CD4-positive, alpha-beta T cell treated with Interferon gamma for 1 hour (primary cell): Measurements from ENCODE around the gene C1orf35.

Experiments used
- DNase-seq: peaks from one replicate; pipeline ENCODE4 v3.0.0-alpha.2; 2020

C1orf35 gene

GRCh38 chr1:228093050-228093906, 9.8 kb downstream of the C1orf35 start:
- DNase-seq, result peak; percentile 0

- no peak for DNase-seq
Measured at GRCh38 chr1:228092342-228093049, 10.6 kb downstream of the C1orf35 start.

GRCh38 chr1:228091084-228091483, 12.0 kb downstream of the C1orf35 start:
- DNase-seq, result no peak

DNA sequence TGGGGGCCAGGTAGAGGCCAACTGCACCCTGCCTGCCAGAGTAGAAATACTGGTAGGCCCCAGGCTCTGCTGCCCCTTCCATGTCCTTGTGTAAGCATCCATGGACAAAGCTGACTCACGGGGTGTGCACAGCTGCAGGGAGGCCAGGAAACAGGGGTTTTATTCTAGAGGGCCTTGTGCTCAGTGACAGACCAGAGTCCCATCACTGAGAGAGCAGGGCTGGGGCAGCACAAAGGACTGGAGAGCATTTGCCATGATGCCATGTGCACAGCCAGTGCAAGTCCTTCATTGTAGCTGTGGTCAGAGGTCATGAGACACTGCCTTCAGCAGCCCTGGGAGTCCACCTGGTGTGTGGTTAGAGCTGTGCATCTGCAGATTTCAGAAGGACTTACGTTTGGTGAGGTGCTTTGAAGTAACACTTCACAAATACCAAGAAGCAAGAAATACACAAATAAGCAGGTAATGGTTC, 12.5 kb downstream of the C1orf35 start:
- DNase-seq, result no peak

GRCh38 chr1:228089519-228090380, 13.4 kb downstream of the C1orf35 start:
- peak; percentile 0 for DNase-seq

DNA sequence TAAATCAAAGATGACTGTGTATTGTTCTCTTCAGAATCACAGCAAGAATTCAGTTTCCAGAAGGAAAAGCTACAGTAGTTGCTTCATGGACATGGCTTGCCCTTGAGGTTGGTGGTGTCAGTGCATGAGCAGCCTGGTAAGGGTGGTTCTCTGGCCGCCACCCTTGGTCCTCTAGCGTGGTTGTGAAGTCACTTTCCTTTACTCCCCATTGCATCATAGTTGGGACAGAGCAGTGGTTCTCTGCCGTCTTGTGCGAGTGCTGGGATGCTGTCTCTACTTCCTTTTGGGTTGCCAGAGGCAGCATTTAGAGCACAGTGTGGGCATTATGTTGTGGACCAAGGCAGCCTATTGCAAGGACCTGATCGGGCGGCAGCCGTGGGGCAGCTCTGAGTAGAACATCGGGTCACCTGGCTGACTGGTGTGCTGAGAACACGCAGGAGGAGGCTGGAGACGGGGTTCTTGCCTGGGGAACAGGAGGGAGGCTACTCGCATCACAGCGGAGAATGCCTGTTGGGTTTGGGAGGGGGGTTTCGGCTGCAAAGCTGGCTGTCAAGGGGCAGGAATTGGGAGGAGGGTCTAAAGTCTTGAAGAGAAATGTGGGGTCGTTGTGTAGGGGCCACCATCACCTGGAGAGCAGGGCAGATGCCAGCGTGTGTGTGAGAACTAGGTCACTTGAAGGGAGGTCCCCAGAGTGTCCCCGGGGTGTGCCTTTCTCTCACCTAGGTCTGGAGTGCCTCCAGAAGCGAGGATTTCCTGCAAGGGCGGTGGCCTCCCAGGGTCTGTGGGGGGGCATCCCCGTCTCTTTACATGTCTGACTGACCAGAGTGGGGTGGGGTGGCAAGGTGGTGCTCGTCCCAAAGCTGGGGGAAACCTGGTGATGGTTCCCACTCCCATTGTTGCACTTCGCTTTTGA, 14.3 kb downstream of the C1orf35 start:
- DNase-seq, result peak; percentile 39

DNA sequence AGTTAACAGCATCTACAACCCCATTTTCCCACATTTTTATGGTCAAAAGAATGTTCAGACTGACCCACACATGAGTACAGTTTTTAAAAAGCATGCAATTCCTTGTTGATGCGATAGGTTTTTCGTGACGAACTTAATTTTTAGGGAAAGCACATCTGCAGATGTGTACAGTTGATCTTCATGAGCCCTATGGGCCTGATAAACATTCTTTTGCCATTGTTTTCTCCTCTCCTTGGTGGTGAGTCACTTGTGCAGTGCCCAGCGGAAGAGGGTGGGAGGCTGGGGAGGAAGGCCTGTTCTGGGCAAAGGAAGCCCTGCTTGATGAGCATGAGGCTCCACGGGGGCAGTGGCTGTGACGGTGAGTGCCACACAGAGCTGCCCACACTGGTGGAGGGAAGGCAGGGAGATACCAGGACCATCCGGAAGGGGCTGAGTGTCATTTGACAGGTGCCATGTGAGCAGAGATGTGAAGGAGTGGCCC, 15.3 kb downstream of the C1orf35 start:
- DNase-seq, result peak; percentile 36

GRCh38 chr1:228085287-228085951, 17.7 kb downstream of the C1orf35 start:
- peak; percentile 0 for DNase-seq

- DNase-seq, result no peak
Measured at GRCh38 chr1:228084797-228085196, 18.3 kb downstream of the C1orf35 start.

DNA sequence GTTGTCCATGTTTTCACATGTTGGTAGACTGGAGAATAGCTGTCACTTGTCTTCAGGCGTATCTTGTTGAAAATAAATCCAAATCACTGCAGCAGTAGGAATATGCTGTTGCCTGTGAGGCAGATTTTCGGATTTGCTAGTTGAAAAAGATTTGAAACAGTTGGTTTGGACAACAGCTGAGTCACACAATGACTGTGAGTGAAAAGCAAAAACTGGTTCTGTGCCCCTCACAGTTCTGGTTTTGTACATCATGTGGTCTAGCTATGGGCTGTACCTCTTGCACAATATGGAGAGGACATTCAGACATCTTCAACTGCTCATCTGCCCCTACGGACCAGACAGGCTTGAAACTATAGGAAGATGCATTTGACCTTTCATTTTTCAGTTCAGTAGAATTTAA, 18.8 kb downstream of the C1orf35 start:
- peak; percentile 22 for DNase-seq

DNA sequence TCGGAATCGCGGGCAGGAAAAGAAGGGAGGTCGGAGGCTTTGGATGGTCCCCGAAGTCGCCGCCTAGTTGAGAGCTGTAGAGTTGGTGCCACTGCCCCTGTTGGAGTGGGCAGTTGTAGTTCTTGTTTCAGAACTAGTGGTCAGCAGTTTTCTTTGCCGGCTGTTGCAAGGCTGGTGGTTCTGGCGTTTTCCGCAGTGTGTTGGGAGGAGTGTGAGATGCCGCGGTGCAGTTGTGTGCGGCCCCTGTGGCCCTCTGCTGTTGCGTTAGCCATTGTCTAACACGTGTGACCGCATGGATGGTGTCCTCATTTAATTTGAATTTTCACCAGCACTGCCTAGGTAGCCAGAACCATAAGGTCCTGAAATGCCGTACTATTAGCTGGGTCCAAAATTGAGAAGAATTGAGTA, 19.2 kb downstream of the C1orf35 start:
- DNase-seq, result peak; percentile 10

DNA sequence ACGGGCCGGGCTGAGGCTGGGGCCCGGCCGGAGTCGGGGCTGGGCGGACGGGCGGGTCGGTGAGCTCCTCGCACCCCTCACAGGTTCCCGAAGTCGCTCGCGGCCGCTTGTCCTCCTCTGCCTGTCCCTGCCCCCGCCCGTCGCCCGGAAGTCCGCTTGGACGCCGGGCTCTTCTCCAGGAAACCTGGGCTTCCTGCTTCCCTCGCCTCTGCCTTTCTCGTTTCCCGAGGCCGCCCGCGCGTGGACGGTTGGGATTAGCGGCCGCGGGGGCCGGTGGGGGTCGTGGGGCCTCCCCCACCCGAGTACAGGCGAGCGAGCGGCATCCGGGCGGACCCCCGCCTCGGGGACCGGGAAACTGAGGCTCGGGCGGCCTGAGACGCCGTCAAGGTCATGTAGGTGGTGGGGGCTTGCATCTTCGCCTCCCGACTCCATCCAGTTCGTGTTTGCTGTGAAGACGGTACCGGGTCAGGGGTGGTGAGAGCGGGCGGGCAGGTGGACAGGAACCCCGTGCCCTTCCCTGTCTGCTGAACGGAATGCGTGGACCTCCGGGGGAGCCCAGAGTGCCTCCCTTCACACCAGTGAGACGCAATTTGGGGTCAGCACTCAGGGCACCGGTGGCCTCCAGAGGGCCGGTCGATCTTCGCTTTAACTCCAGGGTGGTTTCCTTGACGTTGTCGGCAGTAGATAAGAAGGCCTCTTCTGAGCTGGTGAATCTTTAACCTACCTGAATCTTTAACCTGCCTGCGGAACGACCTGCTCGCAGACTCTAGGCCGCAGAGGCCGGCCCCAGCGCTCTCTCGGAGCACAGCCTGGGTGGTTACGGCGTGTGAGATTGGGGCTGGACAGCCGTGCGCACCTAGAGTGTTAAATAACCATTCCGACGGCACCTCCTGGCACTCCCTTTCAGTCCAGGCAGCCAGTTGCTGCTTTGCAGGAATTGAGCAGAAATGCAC, 19.9 kb downstream of the C1orf35 start:
- DNase-seq, result peak; percentile 19

DNA sequence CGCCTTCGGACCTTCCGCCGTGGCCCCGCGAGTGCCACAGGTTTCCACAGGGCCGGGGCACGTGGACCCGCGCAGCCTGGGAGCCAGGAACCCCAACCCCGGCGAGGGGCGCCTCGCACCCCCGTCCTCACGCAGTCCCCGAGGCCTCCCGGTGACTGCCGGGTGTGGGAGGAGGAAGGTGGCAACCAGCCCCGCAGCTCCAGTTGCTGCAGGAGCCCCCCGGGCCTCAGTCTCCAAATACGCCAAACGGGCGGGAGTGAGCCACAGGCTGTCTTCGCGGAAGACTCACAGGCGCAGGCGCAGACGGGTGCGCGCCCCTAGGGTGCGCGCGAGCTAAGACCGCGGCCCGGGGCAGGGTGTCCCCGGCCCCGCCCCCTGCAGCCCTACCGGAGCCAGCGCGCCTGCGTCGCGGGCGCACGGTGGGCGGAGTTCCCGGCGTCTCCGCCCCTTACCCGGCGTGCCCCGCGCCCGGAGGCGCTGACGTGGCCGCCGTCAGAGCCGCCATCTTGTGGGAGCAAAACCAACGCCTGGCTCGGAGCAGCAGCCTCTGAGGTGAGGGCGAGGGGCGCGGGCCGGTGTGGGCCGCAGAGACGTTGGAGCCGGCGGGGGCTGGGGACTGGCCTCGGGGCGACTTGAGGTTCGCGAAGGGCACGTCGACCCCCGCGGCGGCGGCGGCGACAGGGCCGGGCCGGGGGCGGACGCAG, 20.8 kb downstream of the C1orf35 start, which contains the start of gene ARF1:
Gene ARF1, plus strand, starts transcription at position 495 of the 704 bp plus-strand sequence. CDS start 14,407 bp downstream, outside the sequence.
- DNase-seq, result peak; percentile 91

DNA sequence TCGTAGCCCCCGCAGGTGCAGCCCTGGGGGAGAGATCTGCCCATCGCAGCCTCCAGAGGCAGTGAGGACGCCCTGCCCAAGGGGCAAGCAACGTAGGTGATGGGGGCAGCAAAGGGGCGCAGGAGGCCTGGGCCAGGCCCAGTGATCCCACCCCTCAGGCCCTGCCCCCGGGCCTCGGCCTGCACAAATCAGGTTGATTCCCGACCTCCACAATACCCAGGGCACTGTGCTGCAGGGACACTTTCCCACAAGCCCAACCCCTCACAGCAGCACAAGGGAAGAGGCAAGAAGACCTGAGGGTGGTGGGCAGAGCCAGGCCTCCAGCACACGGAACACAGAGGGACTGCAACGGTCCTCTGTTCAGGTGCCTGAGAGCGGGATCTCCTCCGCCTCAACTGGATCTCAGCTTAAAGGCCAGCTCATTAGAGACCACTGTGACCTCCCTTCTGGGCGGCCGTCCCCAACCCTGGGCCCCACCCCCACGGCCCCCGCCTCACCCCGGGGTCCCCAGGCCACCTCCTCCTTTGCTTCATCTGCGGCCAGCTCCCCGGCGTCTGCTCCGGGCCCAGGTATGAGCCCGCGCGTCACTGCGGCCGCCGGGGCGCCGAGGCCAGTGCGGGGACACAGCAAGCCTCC, 21.4 kb downstream of the C1orf35 start:
- DNase-seq, result peak; percentile 13

DNA sequence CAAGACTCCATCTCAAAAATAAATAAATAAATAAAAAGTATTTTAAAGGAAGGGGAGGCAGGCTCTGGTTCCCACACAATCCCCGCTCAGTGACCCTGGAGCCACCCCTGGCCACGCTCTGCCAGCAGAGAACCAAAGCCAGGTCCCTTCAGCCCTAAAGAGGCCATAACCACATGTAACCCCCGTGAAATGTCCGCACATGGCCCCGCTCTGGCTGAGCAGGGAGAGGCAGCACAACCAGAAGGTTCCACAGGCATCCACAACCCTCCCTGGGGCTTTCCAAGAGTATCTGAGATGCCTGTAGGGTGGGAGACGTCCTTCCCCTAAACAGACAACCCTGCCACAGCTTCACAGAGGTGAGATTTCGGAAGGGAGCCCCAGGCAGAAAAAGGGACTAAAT, 22.0 kb downstream of the C1orf35 start:
- DNase-seq, result peak; percentile 0

GRCh38 chr1:228079601-228080263, 23.4 kb downstream of the C1orf35 start:
- no peak for DNase-seq

- no peak for DNase-seq
Measured at GRCh38 chr1:228079013-228079412, 24.1 kb downstream of the C1orf35 start.
